Fibroblast of upper back skin (primary cell): ENCODE data around the gene PRRC2A.

Source experiments
- DNase-seq: peaks from one replicate; pipeline ENCODE4 v3.0.0-alpha.2; 2013

PRRC2A gene

GRCh38 chr6:31669676-31670075 lies 49.2 kb downstream of the PRRC2A start, which contains the start of gene LY6G5B:
Gene LY6G5B (plus strand): TSS chr6:31669976. CDS start chr6:31670951, 975 bp downstream.
- DNase-seq = no peak

- DNase-seq = no peak
Measured at GRCh38 chr6:31676322-31676903, 55.9 kb downstream of the PRRC2A start.

GRCh38 chr6:31676904-31677303 lies 56.4 kb downstream of the PRRC2A start:
- DNase-seq = no peak

GRCh38 chr6:31677955-31678354 lies 57.4 kb downstream of the PRRC2A start:
- no peak for DNase-seq

- DNase-seq = peak; percentile 81
Measured at GRCh38 chr6:31680226-31681134, 60.0 kb downstream of the PRRC2A start, which contains the start of gene LY6G5C. Gene LY6G5C (minus strand): TSS chr6:31681067. CDS start chr6:31680373, 694 bp downstream.

- peak; percentile 23 for DNase-seq
Measured at GRCh38 chr6:31681135-31681671, 60.7 kb downstream of the PRRC2A start.

GRCh38 chr6:31683591-31683990 lies 63.1 kb downstream of the PRRC2A start:
- no peak for DNase-seq

- no peak for DNase-seq
Measured at GRCh38 chr6:31686483-31686882, 66.0 kb downstream of the PRRC2A start.

GRCh38 chr6:31687321-31687720 lies 66.8 kb downstream of the PRRC2A start:
- no peak for DNase-seq
